Measurements from ENCODE around the gene TAGAP. TPM values are rescaled to one million over a fixed set of nuclear protein-coding genes. Genes with fewer than 3 reads are reported as not detected.

Gene TAGAP
- total RNA-seq, 2 experiments from 2014 or later, result 22.7 to 30.7 TPM

- no peaks in the 10 kb centered on the region for H4K20me1 ChIP-seq (ENCODE audit: insufficient read depth, low read length)
- H3K4me2 ChIP-seq (ENCODE audit: low read length), result peak overlapping the region; percentile 68
- H3K27ac ChIP-seq (ENCODE audit: low read depth, low read length, poor library complexity, severe bottlenecking), result peak overlapping the region; percentile 81
- peak overlapping the region; percentile 92 for H2AFZ ChIP-seq (ENCODE audit: low read length)
- ChIA-PET POLR2A (interaction anchor here (0.7 to 4.8 kb wide), 7 partner anchors 9 to 72 kb away, joined by 3 to 34 read pairs (median 4); partner anchors contain the start of genes RSPH3 and TAGAP), CTCF (ENCODE audit: unreplicated experiment) (interaction anchor here (0.7 kb wide), 1 partner anchor 17 kb away, joined by 3 read pairs; no protein-coding TSS in a partner anchor)
- no peaks in the 10 kb centered on the region for H3K79me2 ChIP-seq (ENCODE audit: insufficient read depth, low read depth, low read length)
- intact Hi-C loops (cut with micrococcal nuclease; ENCODE audit: unreplicated experiment), result no loop called here
- TF ChIP-seq, protein P1, sequence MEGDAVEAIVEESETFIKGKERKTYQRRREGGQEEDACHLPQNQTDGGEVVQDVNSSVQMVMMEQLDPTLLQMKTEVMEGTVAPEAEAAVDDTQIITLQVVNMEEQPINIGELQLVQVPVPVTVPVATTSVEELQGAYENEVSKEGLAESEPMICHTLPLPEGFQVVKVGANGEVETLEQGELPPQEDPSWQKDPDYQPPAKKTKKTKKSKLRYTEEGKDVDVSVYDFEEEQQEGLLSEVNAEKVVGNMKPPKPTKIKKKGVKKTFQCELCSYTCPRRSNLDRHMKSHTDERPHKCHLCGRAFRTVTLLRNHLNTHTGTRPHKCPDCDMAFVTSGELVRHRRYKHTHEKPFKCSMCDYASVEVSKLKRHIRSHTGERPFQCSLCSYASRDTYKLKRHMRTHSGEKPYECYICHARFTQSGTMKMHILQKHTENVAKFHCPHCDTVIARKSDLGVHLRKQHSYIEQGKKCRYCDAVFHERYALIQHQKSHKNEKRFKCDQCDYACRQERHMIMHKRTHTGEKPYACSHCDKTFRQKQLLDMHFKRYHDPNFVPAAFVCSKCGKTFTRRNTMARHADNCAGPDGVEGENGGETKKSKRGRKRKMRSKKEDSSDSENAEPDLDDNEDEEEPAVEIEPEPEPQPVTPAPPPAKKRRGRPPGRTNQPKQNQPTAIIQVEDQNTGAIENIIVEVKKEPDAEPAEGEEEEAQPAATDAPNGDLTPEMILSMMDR (conservative IDR thresholded peaks at IDR 0.05; ENCODE audit: low read length), result no peak
- no peak for TF ChIP-seq EZH2phosphoT487 (IDR thresholded peaks at IDR 0.05; ENCODE audit: borderline replicate concordance, low read depth, low read length)
- H3K4me1 ChIP-seq (ENCODE audit: insufficient read depth, low read length, poor library complexity, severe bottlenecking), result peaks cover 44% of the 10 kb centered on the region
- peaks cover under 1% of the 10 kb centered on the region; the same call in 1 of the 2 replicates for H3K9me3 ChIP-seq (ENCODE audit: low read length)
- H3K36me3 ChIP-seq (ENCODE audit: insufficient read depth, low read length), result no peaks in the 10 kb centered on the region
- peak overlapping the region; percentile 47 for H3K4me3 ChIP-seq (ENCODE audit: low read depth, low read length, poor library complexity, severe bottlenecking)
- BruUV-seq (replicated peaks), result no TSS peak
- DNase-seq (ENCODE audit: low spot score), result no peak
- H3K9me2 ChIP-seq (ENCODE audit: insufficient read depth, low read length), result no peaks in the 10 kb centered on the region
Observed at GRCh38 chr6:159056432-159056831, 11.6 kb upstream of the TAGAP start.

DNA sequence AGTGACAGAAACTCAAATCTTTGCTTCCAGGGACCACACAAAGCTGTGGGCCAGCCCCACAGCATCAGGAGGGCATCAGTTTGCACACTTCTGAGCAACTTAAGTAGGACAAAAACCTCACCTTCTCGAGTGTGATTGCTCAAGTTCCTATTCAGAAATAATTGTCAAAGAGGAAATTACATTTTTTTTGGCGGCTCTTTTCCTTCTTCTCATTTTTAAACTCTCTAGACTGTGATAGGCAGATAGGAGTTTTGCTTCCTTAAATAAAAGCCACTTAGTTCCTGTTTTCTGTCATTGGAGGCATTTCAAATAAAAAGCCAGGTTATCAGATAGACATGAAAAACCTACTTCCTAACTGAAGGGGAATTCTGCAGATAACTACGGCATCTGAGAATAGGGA is 11.2 kb upstream of the TAGAP start:
- Histone ChIP-seq H3K27ac (ENCODE audit: low read depth, low read length, poor library complexity, severe bottlenecking) (peak overlapping the region; percentile 81), H3K36me3 (ENCODE audit: insufficient read depth, low read length) (no peaks in the 10 kb centered on the region), H3K9me3 (ENCODE audit: low read length) (no peaks in the 10 kb centered on the region), H3K9me2 (ENCODE audit: insufficient read depth, low read length) (no peaks in the 10 kb centered on the region), H3K79me2 (ENCODE audit: insufficient read depth, low read depth, low read length) (no peaks in the 10 kb centered on the region), H4K20me1 (ENCODE audit: insufficient read depth, low read length) (no peaks in the 10 kb centered on the region), H3K4me1 (ENCODE audit: insufficient read depth, low read length, poor library complexity, severe bottlenecking) (peaks cover 44% of the 10 kb centered on the region), H3K4me3 (ENCODE audit: low read depth, low read length, poor library complexity, severe bottlenecking) (peak overlapping the region; percentile 47), H3K4me2 (ENCODE audit: low read length) (peak overlapping the region; percentile 68), H2AFZ (ENCODE audit: low read length) (peak overlapping the region; percentile 92)
- intact Hi-C loops (cut with micrococcal nuclease; ENCODE audit: unreplicated experiment), result no loop called here
- TF ChIP-seq, protein P1 (conservative IDR thresholded peaks at IDR 0.05; ENCODE audit: low read length), result no peak
- no peak for TF ChIP-seq EZH2phosphoT487 (IDR thresholded peaks at IDR 0.05; ENCODE audit: borderline replicate concordance, low read depth, low read length)
- POLR2A ChIA-PET, result interaction anchor here (1.0 to 4.8 kb wide), 7 partner anchors 9 to 72 kb away, joined by 3 to 34 read pairs (median 5); partner anchors contain the start of genes RSPH3 and TAGAP
- CTCF ChIA-PET (ENCODE audit: unreplicated experiment), result interaction anchor here (0.7 kb wide), 1 partner anchor 17 kb away, joined by 3 read pairs; no protein-coding TSS in a partner anchor
- no TSS peak for BruUV-seq (replicated peaks)
- peak; percentile 78 for DNase-seq (ENCODE audit: low spot score)

- Histone ChIP-seq H3K4me2 (ENCODE audit: low read length) (no peak overlapping the region), H3K36me3 (ENCODE audit: insufficient read depth, low read length) (no peaks in the 10 kb centered on the region), H3K4me3 (ENCODE audit: low read depth, low read length, poor library complexity, severe bottlenecking) (no peak overlapping the region), H3K9me2 (ENCODE audit: insufficient read depth, low read length) (no peaks in the 10 kb centered on the region), H2AFZ (ENCODE audit: low read length) (no peak overlapping the region; the same call in 1 of the 2 replicates), H4K20me1 (ENCODE audit: insufficient read depth, low read length) (no peaks in the 10 kb centered on the region), H3K27ac (ENCODE audit: low read depth, low read length, poor library complexity, severe bottlenecking) (no peak overlapping the region), H3K79me2 (ENCODE audit: insufficient read depth, low read depth, low read length) (no peaks in the 10 kb centered on the region), H3K9me3 (ENCODE audit: low read length) (no peaks in the 10 kb centered on the region), H3K4me1 (ENCODE audit: insufficient read depth, low read length, poor library complexity, severe bottlenecking) (peaks cover 41% of the 10 kb centered on the region)
- intact Hi-C loops (cut with micrococcal nuclease; ENCODE audit: unreplicated experiment), result no loop called here
- ChIA-PET POLR2A (interaction anchor here (0.7 to 4.8 kb wide), 8 partner anchors 9 to 74 kb away, joined by 3 to 34 read pairs (median 4); partner anchors contain the start of gene TAGAP), CTCF (ENCODE audit: unreplicated experiment) (interaction anchor here (0.6 to 0.8 kb wide), 2 partner anchors 10 to 11 kb away, joined by 3 read pairs; no protein-coding TSS in a partner anchor)
- BruUV-seq (replicated peaks), result no TSS peak
- TF ChIP-seq EZH2phosphoT487 (IDR thresholded peaks at IDR 0.05; ENCODE audit: borderline replicate concordance, low read depth, low read length), result no peak
- TF ChIP-seq, protein P1 (conservative IDR thresholded peaks at IDR 0.05; ENCODE audit: low read length), result no peak
- DNase-seq (ENCODE audit: low spot score), result no peak
Observed at GRCh38 chr6:159053781-159054398, 9.1 kb upstream of the TAGAP start.
